Gastroesophageal sphincter (tissue), 3 donors: ENCODE data around the gene OGG1.
A peak's percentile ranks its signal among the peaks of the same experiment; 100 is the strongest.

ENCODE experiments used
- POLR2A ChIP-seq, 2 donors: fragments of 450-650 bp; IDR thresholded peaks; one replicate each; pipeline ENCODE4 v1.6.1; 2017; ENCODE audit warnings: antibody characterized with exemption in 2 of 2, mild to moderate bottlenecking in 2 of 2, moderate library complexity in 1 of 2
- POLR2AphosphoS5 ChIP-seq: sonication (generic); formaldehyde crosslinking; IDR thresholded peaks from one replicate; pipeline ENCODE4 v1.6.1; 2017; ENCODE audit warnings: antibody characterized with exemption
- TF ChIP-seq, protein P1 (sequence below), 4 experiments: fragments of 200-600 bp in 2 of 4; fragments of 450-650 bp in 2 of 4; sonication (generic) in 1 of 4; IDR thresholded peaks; one replicate each; pipeline ENCODE4 v1.5.1; 2017 to 2019; ENCODE audit warnings: antibody characterized with exemption in 4 of 4, mild to moderate bottlenecking in 2 of 4, moderate library complexity in 2 of 4

DNA sequence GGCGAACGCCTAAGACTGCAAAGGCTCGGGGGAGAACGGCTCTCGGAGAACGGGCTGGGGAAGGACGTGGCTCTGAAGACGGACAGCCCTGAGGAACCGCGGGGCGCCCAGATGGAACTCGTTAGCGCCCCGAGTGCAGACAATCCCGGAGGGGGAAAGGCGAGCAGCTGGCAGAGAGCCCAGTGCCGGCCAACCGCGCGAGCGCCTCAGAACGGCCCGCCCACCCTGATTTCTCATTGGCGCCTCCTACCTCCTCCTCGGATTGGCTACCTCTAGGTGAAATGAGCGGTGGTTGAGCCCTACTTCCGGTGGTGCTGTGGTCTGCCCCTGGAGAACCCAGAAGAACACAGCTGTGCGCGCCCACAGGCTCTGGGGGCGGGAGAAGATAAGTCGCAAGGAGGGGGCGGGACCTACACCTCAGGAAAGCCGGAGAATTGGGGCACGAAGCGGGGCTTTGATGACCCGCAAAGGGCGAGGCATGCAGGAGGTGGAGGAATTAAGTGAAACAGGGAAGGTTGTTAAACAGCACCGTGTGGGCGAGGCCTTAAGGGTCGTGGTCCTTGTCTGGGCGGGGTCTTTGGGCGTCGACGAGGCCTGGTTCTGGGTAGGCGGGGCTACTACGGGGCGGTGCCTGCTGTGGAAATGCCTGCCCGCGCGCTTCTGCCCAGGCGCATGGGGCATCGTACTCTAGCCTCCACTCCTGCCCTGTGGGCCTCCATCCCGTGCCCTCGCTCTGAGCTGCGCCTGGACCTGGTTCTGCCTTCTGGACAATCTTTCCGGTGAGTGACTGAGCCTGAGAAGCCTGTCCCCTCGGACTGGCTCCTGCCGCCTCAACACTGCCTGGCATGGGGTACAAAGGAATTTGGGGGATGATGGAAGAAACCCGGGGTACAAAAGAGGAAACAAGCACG, at the start of gene OGG1:
- TF ChIP-seq POLR2A (IDR thresholded peaks at IDR 0.05) (peak; percentile 26 to 40), POLR2AphosphoS5 (no peak)
- TF ChIP-seq, protein P1, sequence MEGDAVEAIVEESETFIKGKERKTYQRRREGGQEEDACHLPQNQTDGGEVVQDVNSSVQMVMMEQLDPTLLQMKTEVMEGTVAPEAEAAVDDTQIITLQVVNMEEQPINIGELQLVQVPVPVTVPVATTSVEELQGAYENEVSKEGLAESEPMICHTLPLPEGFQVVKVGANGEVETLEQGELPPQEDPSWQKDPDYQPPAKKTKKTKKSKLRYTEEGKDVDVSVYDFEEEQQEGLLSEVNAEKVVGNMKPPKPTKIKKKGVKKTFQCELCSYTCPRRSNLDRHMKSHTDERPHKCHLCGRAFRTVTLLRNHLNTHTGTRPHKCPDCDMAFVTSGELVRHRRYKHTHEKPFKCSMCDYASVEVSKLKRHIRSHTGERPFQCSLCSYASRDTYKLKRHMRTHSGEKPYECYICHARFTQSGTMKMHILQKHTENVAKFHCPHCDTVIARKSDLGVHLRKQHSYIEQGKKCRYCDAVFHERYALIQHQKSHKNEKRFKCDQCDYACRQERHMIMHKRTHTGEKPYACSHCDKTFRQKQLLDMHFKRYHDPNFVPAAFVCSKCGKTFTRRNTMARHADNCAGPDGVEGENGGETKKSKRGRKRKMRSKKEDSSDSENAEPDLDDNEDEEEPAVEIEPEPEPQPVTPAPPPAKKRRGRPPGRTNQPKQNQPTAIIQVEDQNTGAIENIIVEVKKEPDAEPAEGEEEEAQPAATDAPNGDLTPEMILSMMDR (IDR thresholded peaks at IDR 0.05) = peak in 1 of 4 experiments; percentile 28
